Right lobe of liver (tissue), 4 donors: Measurements from ENCODE around the gene CD2AP.

Experiments
- POLR2A ChIP-seq: fragments of 450-650 bp; IDR thresholded peaks from one replicate; pipeline ENCODE4 v1.6.1; 2017; ENCODE audit warnings: antibody characterized with exemption, mild to moderate bottlenecking
- TF ChIP-seq, protein P1 (sequence below), 4 donors: fragments of 200-600 bp in 3 of 4; fragments of 450-650 bp in 1 of 4; IDR thresholded peaks; one replicate each; pipeline versions ENCODE4 v1.5.1 to v1.8.0; 2016 to 2022; ENCODE audit warnings: antibody characterized with exemption in 4 of 4, mild to moderate bottlenecking in 2 of 4
- donor health status: DM: no; HTN: no; CAD: no.
- donor health status: DM: no; HTN: no; CAD: no.
- donor health status: DM: no; HTN: yes; CAD: no.

GRCh38 chr6:47579040-47579439 lies 101.5 kb downstream of the CD2AP start:
- TF ChIP-seq, protein P1, sequence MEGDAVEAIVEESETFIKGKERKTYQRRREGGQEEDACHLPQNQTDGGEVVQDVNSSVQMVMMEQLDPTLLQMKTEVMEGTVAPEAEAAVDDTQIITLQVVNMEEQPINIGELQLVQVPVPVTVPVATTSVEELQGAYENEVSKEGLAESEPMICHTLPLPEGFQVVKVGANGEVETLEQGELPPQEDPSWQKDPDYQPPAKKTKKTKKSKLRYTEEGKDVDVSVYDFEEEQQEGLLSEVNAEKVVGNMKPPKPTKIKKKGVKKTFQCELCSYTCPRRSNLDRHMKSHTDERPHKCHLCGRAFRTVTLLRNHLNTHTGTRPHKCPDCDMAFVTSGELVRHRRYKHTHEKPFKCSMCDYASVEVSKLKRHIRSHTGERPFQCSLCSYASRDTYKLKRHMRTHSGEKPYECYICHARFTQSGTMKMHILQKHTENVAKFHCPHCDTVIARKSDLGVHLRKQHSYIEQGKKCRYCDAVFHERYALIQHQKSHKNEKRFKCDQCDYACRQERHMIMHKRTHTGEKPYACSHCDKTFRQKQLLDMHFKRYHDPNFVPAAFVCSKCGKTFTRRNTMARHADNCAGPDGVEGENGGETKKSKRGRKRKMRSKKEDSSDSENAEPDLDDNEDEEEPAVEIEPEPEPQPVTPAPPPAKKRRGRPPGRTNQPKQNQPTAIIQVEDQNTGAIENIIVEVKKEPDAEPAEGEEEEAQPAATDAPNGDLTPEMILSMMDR (IDR thresholded peaks at IDR 0.05) = no peak
- no peak for TF ChIP-seq POLR2A
